SK-N-SH treated with all-trans-retinoic acid at 6 μM for 48 hours (cell line): Measurements from ENCODE around the gene RAMP3.

ENCODE experiments used
- ARNTL ChIP-seq: fragments of 450-650 bp; formaldehyde crosslinking; IDR thresholded peaks from 2 replicates; pipeline ENCODE4 v1.5.0; 2020; ENCODE audit warnings: low read depth, mild to moderate bottlenecking, moderate library complexity, borderline replicate concordance
- CSDC2 ChIP-seq: fragments of 250-450 bp; sonication (Bioruptor Pico); IDR thresholded peaks from 2 replicates; pipeline ENCODE4 v1.5.0; 2020; ENCODE audit warnings: mild to moderate bottlenecking, moderate library complexity
- ESRRG ChIP-seq: fragments of 250-450 bp; sonication (Bioruptor Pico); IDR thresholded peaks from 2 replicates; pipeline ENCODE4 v1.6.1; 2021; ENCODE audit warnings: mild to moderate bottlenecking
- GLIS3 ChIP-seq: fragments of 250-450 bp; sonication (Bioruptor Pico); IDR thresholded peaks from 2 replicates; pipeline ENCODE4 v1.5.0; 2020; ENCODE audit warnings: mild to moderate bottlenecking, moderate library complexity
- PPARA ChIP-seq: fragments of 250-450 bp; sonication (Bioruptor Pico); IDR thresholded peaks from 2 replicates; pipeline ENCODE4 v1.5.0; 2020; ENCODE audit warnings: mild to moderate bottlenecking, borderline replicate concordance
- ZC3H10 ChIP-seq: fragments of 250-450 bp; sonication (Bioruptor Pico); IDR thresholded peaks from 2 replicates; pipeline ENCODE4 v1.5.1; 2021; ENCODE audit warnings: mild to moderate bottlenecking, moderate library complexity
- ZFP3 ChIP-seq: fragments of 250-450 bp; sonication (Bioruptor Pico); IDR thresholded peaks from 2 replicates; pipeline ENCODE4 v1.5.0; 2020; ENCODE audit warnings: mild to moderate bottlenecking, moderate library complexity
- ZFP30 ChIP-seq: fragments of 450-650 bp; formaldehyde crosslinking; IDR thresholded peaks from 2 replicates; pipeline ENCODE4 v1.5.0; 2022; ENCODE audit warnings: mild to moderate bottlenecking, moderate library complexity
- ZNF565 ChIP-seq: fragments of 450-650 bp; formaldehyde crosslinking; conservative IDR thresholded peaks from 2 replicates; pipeline ENCODE4 v1.5.0; 2020; ENCODE audit warnings: low read depth, mild to moderate bottlenecking, moderate library complexity
- ZNF70 ChIP-seq: fragments of 450-650 bp; formaldehyde crosslinking; IDR thresholded peaks from 2 replicates; pipeline ENCODE4 v1.5.0; 2020; ENCODE audit warnings: mild to moderate bottlenecking, moderate library complexity
- ZNF8 ChIP-seq: fragments of 450-650 bp; formaldehyde crosslinking; IDR thresholded peaks from 2 replicates; pipeline ENCODE4 v1.5.0; 2020; ENCODE audit warnings: mild to moderate bottlenecking, moderate library complexity
- TF ChIP-seq, protein P1 (sequence below): fragments of 250-450 bp; sonication (Bioruptor Pico); IDR thresholded peaks from 2 replicates; pipeline ENCODE4 v1.8.0; 2020; ENCODE audit warnings: mild to moderate bottlenecking, moderate library complexity, borderline replicate concordance
- TF ChIP-seq, protein P2 (sequence below): fragments of 250-450 bp; sonication (Bioruptor Pico); IDR thresholded peaks from 2 replicates; pipeline ENCODE4 v1.5.1; 2021; ENCODE audit warnings: mild to moderate bottlenecking, moderate library complexity
- TF ChIP-seq, protein P3 (sequence below): fragments of 250-450 bp; sonication (Bioruptor Pico); IDR thresholded peaks from 2 replicates; pipeline ENCODE4 v1.8.0; 2021; ENCODE audit warnings: low read depth, mild to moderate bottlenecking, moderate library complexity, borderline replicate concordance

DNA sequence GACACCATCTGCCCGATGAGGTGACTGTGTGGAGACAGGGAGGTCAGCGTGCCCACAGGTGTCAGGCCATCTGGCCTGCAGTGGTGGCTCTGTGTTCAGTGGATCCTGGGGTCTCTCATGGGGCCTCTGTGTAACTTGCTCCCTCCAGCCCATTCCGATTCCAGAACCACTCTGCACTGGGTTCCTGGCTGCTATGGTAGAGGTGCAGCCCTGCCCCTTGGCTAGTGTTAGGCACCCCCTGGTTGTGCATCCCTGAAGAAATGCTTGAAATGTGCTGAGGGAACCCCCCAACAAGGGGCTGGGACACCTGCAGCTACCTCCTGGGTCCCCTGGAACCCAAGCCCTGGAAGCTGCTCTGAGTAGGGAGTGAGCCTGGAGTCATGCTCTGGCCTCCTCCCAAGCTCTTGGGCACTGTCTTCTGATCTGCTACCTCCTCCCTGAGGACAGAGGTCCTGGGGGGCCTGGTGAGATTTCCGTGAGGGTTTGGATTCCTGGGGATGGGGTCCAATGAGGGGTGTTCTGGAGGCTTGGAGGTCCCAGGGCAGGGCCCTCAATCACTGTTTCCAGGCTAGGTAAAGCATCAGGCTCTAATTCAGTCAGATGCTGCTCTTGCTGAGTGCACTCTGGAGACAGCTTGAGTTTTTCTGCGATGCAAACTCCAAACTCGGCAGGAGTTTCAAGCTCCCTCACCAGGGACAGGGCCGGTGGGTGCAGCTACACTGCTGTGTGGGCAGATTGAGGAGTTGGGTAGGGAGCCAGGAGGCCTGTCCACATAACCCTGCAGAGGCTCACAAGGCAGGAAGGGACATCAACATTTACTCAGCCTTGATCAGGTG is 27.7 kb downstream of the RAMP3 start:
- TF ChIP-seq, protein P1, sequence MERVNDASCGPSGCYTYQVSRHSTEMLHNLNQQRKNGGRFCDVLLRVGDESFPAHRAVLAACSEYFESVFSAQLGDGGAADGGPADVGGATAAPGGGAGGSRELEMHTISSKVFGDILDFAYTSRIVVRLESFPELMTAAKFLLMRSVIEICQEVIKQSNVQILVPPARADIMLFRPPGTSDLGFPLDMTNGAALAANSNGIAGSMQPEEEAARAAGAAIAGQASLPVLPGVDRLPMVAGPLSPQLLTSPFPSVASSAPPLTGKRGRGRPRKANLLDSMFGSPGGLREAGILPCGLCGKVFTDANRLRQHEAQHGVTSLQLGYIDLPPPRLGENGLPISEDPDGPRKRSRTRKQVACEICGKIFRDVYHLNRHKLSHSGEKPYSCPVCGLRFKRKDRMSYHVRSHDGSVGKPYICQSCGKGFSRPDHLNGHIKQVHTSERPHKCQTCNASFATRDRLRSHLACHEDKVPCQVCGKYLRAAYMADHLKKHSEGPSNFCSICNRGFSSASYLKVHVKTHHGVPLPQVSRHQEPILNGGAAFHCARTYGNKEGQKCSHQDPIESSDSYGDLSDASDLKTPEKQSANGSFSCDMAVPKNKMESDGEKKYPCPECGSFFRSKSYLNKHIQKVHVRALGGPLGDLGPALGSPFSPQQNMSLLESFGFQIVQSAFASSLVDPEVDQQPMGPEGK (CRISPR knock-in tag) = no peak
- TF ChIP-seq ZFP3 (CRISPR knock-in tag) (no peak), ESRRG (no peak), ZNF70 (no peak), ZNF8 (no peak), ZFP30 (CRISPR knock-in tag) (no peak), ZNF565 (CRISPR knock-in tag) (no peak), CSDC2 (CRISPR knock-in tag) (no peak), PPARA (CRISPR knock-in tag) (no peak), GLIS3 (CRISPR knock-in tag) (no peak), ARNTL (CRISPR knock-in tag) (no peak), ZC3H10 (CRISPR knock-in tag) (no peak)
- TF ChIP-seq, protein P2, sequence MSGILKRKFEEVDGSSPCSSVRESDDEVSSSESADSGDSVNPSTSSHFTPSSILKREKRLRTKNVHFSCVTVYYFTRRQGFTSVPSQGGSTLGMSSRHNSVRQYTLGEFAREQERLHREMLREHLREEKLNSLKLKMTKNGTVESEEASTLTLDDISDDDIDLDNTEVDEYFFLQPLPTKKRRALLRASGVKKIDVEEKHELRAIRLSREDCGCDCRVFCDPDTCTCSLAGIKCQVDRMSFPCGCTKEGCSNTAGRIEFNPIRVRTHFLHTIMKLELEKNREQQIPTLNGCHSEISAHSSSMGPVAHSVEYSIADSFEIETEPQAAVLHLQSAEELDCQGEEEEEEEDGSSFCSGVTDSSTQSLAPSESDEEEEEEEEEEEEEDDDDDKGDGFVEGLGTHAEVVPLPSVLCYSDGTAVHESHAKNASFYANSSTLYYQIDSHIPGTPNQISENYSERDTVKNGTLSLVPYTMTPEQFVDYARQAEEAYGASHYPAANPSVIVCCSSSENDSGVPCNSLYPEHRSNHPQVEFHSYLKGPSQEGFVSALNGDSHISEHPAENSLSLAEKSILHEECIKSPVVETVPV = no peak
- TF ChIP-seq, protein P3, sequence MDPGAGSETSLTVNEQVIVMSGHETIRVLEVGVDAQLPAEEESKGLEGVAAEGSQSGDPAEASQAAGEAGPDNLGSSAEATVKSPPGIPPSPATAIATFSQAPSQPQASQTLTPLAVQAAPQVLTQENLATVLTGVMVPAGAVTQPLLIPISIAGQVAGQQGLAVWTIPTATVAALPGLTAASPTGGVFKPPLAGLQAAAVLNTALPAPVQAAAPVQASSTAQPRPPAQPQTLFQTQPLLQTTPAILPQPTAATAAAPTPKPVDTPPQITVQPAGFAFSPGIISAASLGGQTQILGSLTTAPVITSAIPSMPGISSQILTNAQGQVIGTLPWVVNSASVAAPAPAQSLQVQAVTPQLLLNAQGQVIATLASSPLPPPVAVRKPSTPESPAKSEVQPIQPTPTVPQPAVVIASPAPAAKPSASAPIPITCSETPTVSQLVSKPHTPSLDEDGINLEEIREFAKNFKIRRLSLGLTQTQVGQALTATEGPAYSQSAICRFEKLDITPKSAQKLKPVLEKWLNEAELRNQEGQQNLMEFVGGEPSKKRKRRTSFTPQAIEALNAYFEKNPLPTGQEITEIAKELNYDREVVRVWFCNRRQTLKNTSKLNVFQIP (CRISPR knock-in tag) = no peak
